ENCODE data around the gene NAT9.

Gene NAT9, protein sequence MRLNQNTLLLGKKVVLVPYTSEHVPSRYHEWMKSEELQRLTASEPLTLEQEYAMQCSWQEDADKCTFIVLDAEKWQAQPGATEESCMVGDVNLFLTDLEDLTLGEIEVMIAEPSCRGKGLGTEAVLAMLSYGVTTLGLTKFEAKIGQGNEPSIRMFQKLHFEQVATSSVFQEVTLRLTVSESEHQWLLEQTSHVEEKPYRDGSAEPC

GRCh38 chr17:74776044-74776962 is at the start of gene NAT9:
Gene NAT9 (minus strand): TSS chr17:74776345. CDS start chr17:74775698, 647 bp downstream.
- H3K4me3 Mint-ChIP-seq: peak within 1 kb of the TSS; percentile 95 to 100
- H3K4me1 Mint-ChIP-seq: peaks cover 83% of the 10 kb centered on the region
- peak; percentile 80 for ATAC-seq
- H3K9me3 Mint-ChIP-seq: no peaks in the 10 kb centered on the region
- peak within 1 kb of the TSS; percentile 97 to 98 for H3K27ac Mint-ChIP-seq
- no peaks in the 10 kb centered on the region for H3K27me3 Mint-ChIP-seq
- DNase-seq: peak; percentile 99

- Mint-ChIP-seq H3K27me3 (no peaks in the 10 kb centered on the region), H3K4me3 (no peak overlapping the region), H3K4me1 (no peaks in the 10 kb centered on the region), H3K9me3 (no peaks in the 10 kb centered on the region), H3K27ac (no peak overlapping the region)
- DNase-seq: no peak
- no peak for ATAC-seq
These were observed 48.9 kb upstream of the NAT9 start for GRCh38 chr17:74824961-74825627.

GRCh38 chr17:74822939-74823367 is 46.8 kb upstream of the NAT9 start:
- no peak overlapping the region for H3K27ac Mint-ChIP-seq
- H3K9me3 Mint-ChIP-seq: no peaks in the 10 kb centered on the region
- H3K27me3 Mint-ChIP-seq: no peaks in the 10 kb centered on the region
- DNase-seq: no peak
- H3K4me1 Mint-ChIP-seq: no peaks in the 10 kb centered on the region
- H3K4me3 Mint-ChIP-seq: no peak overlapping the region
- ATAC-seq: no peak

GRCh38 chr17:74822335-74822938 is 46.3 kb upstream of the NAT9 start:
- no peak overlapping the region for H3K27ac Mint-ChIP-seq
- H3K27me3 Mint-ChIP-seq: no peaks in the 10 kb centered on the region
- DNase-seq (no peak), ATAC-seq (no peak)
- no peaks in the 10 kb centered on the region for H3K4me1 Mint-ChIP-seq
- H3K4me3 Mint-ChIP-seq: no peak overlapping the region
- no peaks in the 10 kb centered on the region for H3K9me3 Mint-ChIP-seq

- DNase-seq: no peak
- H3K27ac Mint-ChIP-seq: no peak overlapping the region
- no peak for ATAC-seq
- peak overlapping the region in 1 of 2 donors; percentile 15 for H3K4me3 Mint-ChIP-seq
- no peaks in the 10 kb centered on the region for H3K9me3 Mint-ChIP-seq
- no peaks in the 10 kb centered on the region for H3K4me1 Mint-ChIP-seq
- H3K27me3 Mint-ChIP-seq: no peaks in the 10 kb centered on the region
These were observed 45.6 kb upstream of the NAT9 start for GRCh38 chr17:74821655-74822334.

DNA sequence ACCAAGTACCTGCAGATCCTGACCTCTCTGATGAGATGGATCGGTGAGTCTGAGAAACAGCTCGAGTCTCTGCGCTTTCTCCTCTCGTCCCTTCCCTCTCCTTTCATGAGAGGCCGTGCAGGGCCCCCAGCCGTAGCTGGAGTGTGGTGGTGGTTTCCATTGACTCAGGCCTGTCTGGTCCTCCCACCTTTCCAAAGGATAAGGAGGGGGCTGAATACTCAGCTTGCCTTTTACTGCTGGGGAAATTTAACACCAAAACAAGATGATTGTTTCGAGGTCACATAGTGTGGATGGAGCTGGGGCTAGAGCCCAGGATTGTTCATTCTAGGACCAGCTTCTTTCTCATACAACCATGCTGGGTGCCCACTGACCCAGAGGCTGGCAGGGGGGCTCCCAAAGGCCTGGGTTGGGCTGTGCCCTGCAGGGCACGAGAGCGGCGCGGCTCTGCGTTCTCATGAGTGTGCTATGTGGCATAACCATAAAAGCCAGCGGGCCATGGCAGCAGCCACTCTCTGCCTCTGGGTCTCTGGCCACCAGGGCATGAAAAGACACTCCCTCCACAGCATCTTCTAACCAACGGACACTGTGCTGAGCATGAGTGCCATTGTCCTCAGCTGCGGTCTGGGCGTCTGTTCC is 43.8 kb upstream of the NAT9 start:
- DNase-seq (no peak), ATAC-seq (no peak)
- H3K27me3 Mint-ChIP-seq: no peaks in the 10 kb centered on the region
- H3K9me3 Mint-ChIP-seq: no peaks in the 10 kb centered on the region
- H3K27ac Mint-ChIP-seq: peak overlapping the region in 1 of 2 donors; percentile 82
- H3K4me1 Mint-ChIP-seq: no peaks in the 10 kb centered on the region
- H3K4me3 Mint-ChIP-seq: no peak overlapping the region

DNA sequence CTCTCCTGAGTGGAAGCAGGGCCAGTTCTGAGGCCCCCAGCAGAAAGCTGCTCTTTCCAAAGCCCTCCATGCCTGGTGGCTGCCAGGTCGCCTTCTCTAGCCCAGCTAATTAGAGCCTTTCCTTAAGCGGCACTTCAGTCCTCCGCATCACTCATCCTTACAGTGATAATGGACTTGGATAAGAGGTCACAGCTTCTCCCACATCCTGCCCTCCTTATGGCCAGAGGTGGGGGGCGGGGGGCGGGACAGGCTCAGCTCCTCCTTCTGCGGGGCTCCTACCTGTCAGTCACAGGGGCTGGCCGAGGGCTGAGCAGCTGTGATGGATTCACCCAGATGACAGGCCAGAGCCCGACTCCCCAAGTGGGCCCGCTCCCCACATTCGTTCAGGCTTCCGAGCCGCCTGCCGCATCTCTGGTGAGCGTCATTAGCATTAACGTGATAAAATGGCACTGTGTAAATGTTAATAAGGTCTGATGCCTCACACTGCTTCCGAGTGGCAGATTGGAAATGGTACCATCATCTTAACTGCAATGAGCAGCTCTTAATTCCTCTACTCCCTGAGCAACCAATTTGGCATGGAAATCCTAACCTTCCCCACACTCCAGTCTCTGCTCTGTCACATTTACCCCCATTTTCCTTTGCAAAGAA is 42.3 kb upstream of the NAT9 start:
- DNase-seq: no peak
- ATAC-seq: no peak

GRCh38 chr17:74816905-74817620 is 40.9 kb upstream of the NAT9 start:
- Mint-ChIP-seq H3K27me3 (no peaks in the 10 kb centered on the region), H3K9me3 (no peaks in the 10 kb centered on the region), H3K27ac (no peak overlapping the region), H3K4me1 (no peaks in the 10 kb centered on the region), H3K4me3 (no peak overlapping the region)
- no peak for ATAC-seq
- DNase-seq: no peak

More for the DNA sequence above, 42.3 kb upstream of the NAT9 start:
- Mint-ChIP-seq H3K9me3 (no peaks in the 10 kb centered on the region), H3K27me3 (no peaks in the 10 kb centered on the region), H3K27ac (no peak overlapping the region), H3K4me3 (no peak overlapping the region), H3K4me1 (no peaks in the 10 kb centered on the region)

DNA sequence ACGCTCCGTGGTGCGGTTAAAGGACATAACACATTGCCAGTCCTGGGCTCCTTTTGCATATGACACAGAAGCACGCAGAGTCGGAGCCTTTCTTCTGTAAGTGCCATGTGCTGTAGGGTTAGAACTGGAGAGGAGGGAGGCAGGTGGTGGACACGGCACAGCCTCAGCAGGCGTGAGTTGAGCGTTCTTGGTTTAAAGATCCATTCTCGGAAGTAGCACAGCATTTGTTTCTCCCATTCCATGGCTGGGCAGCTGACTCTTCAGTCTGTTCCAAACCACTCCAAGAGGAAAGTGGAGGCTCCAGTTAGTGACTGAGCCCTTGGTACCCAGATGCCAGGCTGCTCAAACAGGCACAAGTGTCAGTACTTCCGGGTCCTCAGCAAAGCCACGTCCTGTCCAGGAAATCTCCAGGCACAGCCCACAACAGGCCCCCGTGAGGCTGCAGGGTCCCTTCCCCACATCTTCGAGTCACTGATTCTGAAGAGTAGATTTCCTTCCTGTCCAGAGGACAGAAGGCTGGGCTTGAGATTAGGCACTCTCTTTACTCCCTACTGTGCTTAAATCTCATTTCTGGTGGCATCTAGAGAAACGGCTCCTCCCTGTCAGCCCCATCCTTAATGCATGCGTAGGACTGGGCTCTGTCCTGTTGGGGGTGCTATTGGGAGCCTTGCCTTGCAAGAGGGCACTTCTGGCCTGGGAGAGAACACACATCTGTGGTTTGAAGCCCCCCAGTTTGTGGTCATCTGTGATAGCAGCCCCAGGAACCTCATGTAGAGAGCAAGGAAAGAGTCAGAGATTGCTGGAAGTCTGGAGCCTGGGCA is 39.6 kb upstream of the NAT9 start:
- no peak for ATAC-seq

GRCh38 chr17:74815067-74815466 is 38.9 kb upstream of the NAT9 start:
- Mint-ChIP-seq H3K4me1 (no peaks in the 10 kb centered on the region), H3K27me3 (no peaks in the 10 kb centered on the region), H3K4me3 (no peak overlapping the region), H3K9me3 (no peaks in the 10 kb centered on the region), H3K27ac (no peak overlapping the region)
- ATAC-seq (no peak), DNase-seq (no peak)

More for the DNA sequence above, 39.6 kb upstream of the NAT9 start:
- no peaks in the 10 kb centered on the region for H3K4me1 Mint-ChIP-seq
- no peaks in the 10 kb centered on the region for H3K9me3 Mint-ChIP-seq
- no peak overlapping the region for H3K4me3 Mint-ChIP-seq
- H3K27me3 Mint-ChIP-seq: no peaks in the 10 kb centered on the region
- DNase-seq: no peak
- peak overlapping the region in 1 of 2 donors; percentile 87 for H3K27ac Mint-ChIP-seq

DNA sequence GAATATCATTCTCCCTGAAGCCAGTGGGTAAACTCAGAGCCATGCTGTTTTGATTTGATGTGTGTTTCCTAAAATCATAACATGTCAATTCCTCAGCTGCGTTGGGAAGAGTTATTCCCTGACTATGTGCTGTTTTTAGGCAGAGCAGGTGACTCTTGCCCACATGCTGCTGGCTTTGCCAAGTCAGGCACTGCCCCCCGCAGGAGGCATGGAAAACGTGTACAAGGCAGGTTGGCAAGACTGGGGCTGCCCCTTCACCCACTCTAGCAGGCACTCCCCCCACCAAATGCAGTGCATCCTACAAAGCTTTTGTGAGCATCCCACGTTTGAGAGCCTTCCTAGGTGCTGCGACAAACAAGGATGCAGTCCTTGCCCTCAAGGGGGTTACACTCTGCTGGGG is 38.3 kb upstream of the NAT9 start:
- H3K27ac Mint-ChIP-seq: no peak overlapping the region
- no peak for DNase-seq
- no peak overlapping the region for H3K4me3 Mint-ChIP-seq

GRCh38 chr17:74812109-74813009 is 36.2 kb upstream of the NAT9 start:
- Mint-ChIP-seq H3K27me3 (no peaks in the 10 kb centered on the region), H3K27ac (no peak overlapping the region), H3K9me3 (no peaks in the 10 kb centered on the region), H3K4me3 (no peak overlapping the region), H3K4me1 (no peaks in the 10 kb centered on the region)
- DNase-seq (no peak), ATAC-seq (no peak)

More for the DNA sequence above, 38.3 kb upstream of the NAT9 start:
- H3K27me3 Mint-ChIP-seq: no peaks in the 10 kb centered on the region
- no peak for ATAC-seq
- H3K4me1 Mint-ChIP-seq: no peaks in the 10 kb centered on the region
- no peaks in the 10 kb centered on the region for H3K9me3 Mint-ChIP-seq
